ENCODE results near the gene CLRN1. TPM values are rescaled to one million over a fixed set of nuclear protein-coding genes. Genes with fewer than 3 reads are reported as not detected.
A peak's percentile ranks its signal among the peaks of the same experiment; 100 is the strongest.

Gene CLRN1
- total RNA-seq (2014; rRNA removed; shearing (Covaris generic)) = not detected in 2 replicates

GRCh38 chr3:150972366-150973071 is at the start of gene CLRN1:
Gene CLRN1 (minus strand): TSS chr3:150972727. CDS start chr3:150972708, 19 bp downstream.
- Histone ChIP-seq H3K27me3 (no peaks in the 10 kb centered on the region), H3K9me3 (replicated peaks) (no peaks in the 10 kb centered on the region), H3K4me3 (no peak within 1 kb of the TSS), H3K4me1 (no peaks in the 10 kb centered on the region), H3K27ac (no peak within 1 kb of the TSS), H3K36me3 (no peaks in the 10 kb centered on the region)
- DNase-seq = peak in 1 of 2 experiments; percentile 3

- Histone ChIP-seq H3K27ac (no peak overlapping the region), H3K9me3 (replicated peaks) (no peaks in the 10 kb centered on the region), H3K36me3 (no peaks in the 10 kb centered on the region), H3K27me3 (peaks cover 6% of the 10 kb centered on the region), H3K4me3 (no peak overlapping the region), H3K4me1 (no peaks in the 10 kb centered on the region)
- no peak for DNase-seq
Observed at GRCh38 chr3:151016478-151016795, 43.9 kb upstream of the CLRN1 start.

- Histone ChIP-seq H3K4me3 (no peak overlapping the region), H3K9me3 (replicated peaks) (no peaks in the 10 kb centered on the region), H3K36me3 (no peaks in the 10 kb centered on the region), H3K4me1 (no peaks in the 10 kb centered on the region), H3K27ac (no peak overlapping the region), H3K27me3 (peaks cover 6% of the 10 kb centered on the region)
- no peak for DNase-seq
Observed at GRCh38 chr3:151015767-151016477, 43.4 kb upstream of the CLRN1 start.

GRCh38 chr3:151015181-151015580 is 42.7 kb upstream of the CLRN1 start:
- DNase-seq = no peak
- Histone ChIP-seq H3K4me3 (no peak overlapping the region), H3K9me3 (replicated peaks) (no peaks in the 10 kb centered on the region), H3K27me3 (peaks cover 3% of the 10 kb centered on the region), H3K27ac (no peak overlapping the region), H3K4me1 (no peaks in the 10 kb centered on the region), H3K36me3 (no peaks in the 10 kb centered on the region)

GRCh38 chr3:151014501-151015018 is 42.0 kb upstream of the CLRN1 start:
- H3K27me3 ChIP-seq = peaks cover 3% of the 10 kb centered on the region
- no peak overlapping the region for H3K27ac ChIP-seq
- no peaks in the 10 kb centered on the region for H3K9me3 ChIP-seq (replicated peaks)
- H3K4me1 ChIP-seq = no peaks in the 10 kb centered on the region
- no peak for DNase-seq
- no peak overlapping the region for H3K4me3 ChIP-seq
- H3K36me3 ChIP-seq = no peaks in the 10 kb centered on the region

- no peaks in the 10 kb centered on the region; the same call in 1 of the 2 replicates for H3K27me3 ChIP-seq
- no peaks in the 10 kb centered on the region for H3K36me3 ChIP-seq
- no peak overlapping the region for H3K4me3 ChIP-seq
- no peak for DNase-seq
- no peaks in the 10 kb centered on the region for H3K9me3 ChIP-seq (replicated peaks)
- no peak overlapping the region for H3K27ac ChIP-seq
- H3K4me1 ChIP-seq = no peaks in the 10 kb centered on the region
Observed at GRCh38 chr3:151012753-151013152, 40.2 kb upstream of the CLRN1 start.

- Histone ChIP-seq H3K36me3 (no peaks in the 10 kb centered on the region), H3K9me3 (replicated peaks) (no peaks in the 10 kb centered on the region)
- peak in 1 of 2 experiments; percentile 45 for DNase-seq
Observed at GRCh38 chr3:151011427-151011826, 38.9 kb upstream of the CLRN1 start.

GRCh38 chr3:151009981-151010380 is 37.5 kb upstream of the CLRN1 start:
- no peaks in the 10 kb centered on the region for H3K9me3 ChIP-seq (replicated peaks)
- no peak overlapping the region for H3K27ac ChIP-seq
- no peaks in the 10 kb centered on the region for H3K27me3 ChIP-seq
- H3K4me3 ChIP-seq = no peak overlapping the region
- no peaks in the 10 kb centered on the region for H3K4me1 ChIP-seq
- no peak for DNase-seq
- no peaks in the 10 kb centered on the region for H3K36me3 ChIP-seq

More at GRCh38 chr3:151011427-151011826, 38.9 kb upstream of the CLRN1 start:
- Histone ChIP-seq H3K4me3 (no peak overlapping the region), H3K4me1 (no peaks in the 10 kb centered on the region), H3K27me3 (no peaks in the 10 kb centered on the region; the same call in 1 of the 2 replicates), H3K27ac (no peak overlapping the region)

GRCh38 chr3:151009430-151009829 is 36.9 kb upstream of the CLRN1 start:
- Histone ChIP-seq H3K4me3 (no peak overlapping the region), H3K9me3 (replicated peaks) (no peaks in the 10 kb centered on the region), H3K27me3 (no peaks in the 10 kb centered on the region), H3K4me1 (no peaks in the 10 kb centered on the region), H3K36me3 (no peaks in the 10 kb centered on the region), H3K27ac (no peak overlapping the region)
- DNase-seq = no peak

GRCh38 chr3:151008699-151009098 is 36.2 kb upstream of the CLRN1 start:
- no peaks in the 10 kb centered on the region for H3K27me3 ChIP-seq
- no peak for DNase-seq
- H3K4me1 ChIP-seq = no peaks in the 10 kb centered on the region
- no peaks in the 10 kb centered on the region for H3K36me3 ChIP-seq
- H3K27ac ChIP-seq = no peak overlapping the region
- H3K9me3 ChIP-seq (replicated peaks) = no peaks in the 10 kb centered on the region
- no peak overlapping the region for H3K4me3 ChIP-seq

GRCh38 chr3:151003768-151004134 is 31.2 kb upstream of the CLRN1 start:
- Histone ChIP-seq H3K36me3 (no peaks in the 10 kb centered on the region), H3K9me3 (replicated peaks) (no peaks in the 10 kb centered on the region), H3K4me3 (no peak overlapping the region), H3K27ac (no peak overlapping the region), H3K4me1 (no peaks in the 10 kb centered on the region), H3K27me3 (no peaks in the 10 kb centered on the region)
- DNase-seq = no peak

- no peak for DNase-seq
- no peak overlapping the region for H3K4me3 ChIP-seq
- H3K27ac ChIP-seq = no peak overlapping the region
- no peaks in the 10 kb centered on the region for H3K9me3 ChIP-seq (replicated peaks)
- H3K27me3 ChIP-seq = no peaks in the 10 kb centered on the region
- H3K4me1 ChIP-seq = no peaks in the 10 kb centered on the region
- H3K36me3 ChIP-seq = no peaks in the 10 kb centered on the region
Observed at GRCh38 chr3:151003029-151003767, 30.7 kb upstream of the CLRN1 start.

GRCh38 chr3:151002003-151002981 is 29.8 kb upstream of the CLRN1 start:
- H3K4me3 ChIP-seq = no peak overlapping the region
- H3K27ac ChIP-seq = no peak overlapping the region
- H3K4me1 ChIP-seq = no peaks in the 10 kb centered on the region
- DNase-seq = no peak
- no peaks in the 10 kb centered on the region for H3K27me3 ChIP-seq
- H3K36me3 ChIP-seq = no peaks in the 10 kb centered on the region
- H3K9me3 ChIP-seq (replicated peaks) = no peaks in the 10 kb centered on the region

GRCh38 chr3:150998996-150999395 is 26.5 kb upstream of the CLRN1 start:
- no peak overlapping the region for H3K4me3 ChIP-seq
- H3K4me1 ChIP-seq = no peaks in the 10 kb centered on the region
- DNase-seq = no peak
- H3K9me3 ChIP-seq (replicated peaks) = no peaks in the 10 kb centered on the region
- no peak overlapping the region for H3K27ac ChIP-seq
- H3K27me3 ChIP-seq = no peaks in the 10 kb centered on the region
- H3K36me3 ChIP-seq = no peaks in the 10 kb centered on the region
